HG02571 (cell line): Measurements from ENCODE around the gene ATF3.

Experiments used
- ATAC-seq: cut with Tn5 transposase; IDR thresholded peaks from one replicate; pipeline ENCODE4 v1.9.1; 2021; ENCODE audit warnings: mild to moderate bottlenecking, moderate library complexity; ENCODE audit not compliant: unreplicated experiment

The ATF3 gene

GRCh38 chr1:212586206-212587015, 22.1 kb upstream of the ATF3 start:
- ATAC-seq, result peak; percentile 97

DNA sequence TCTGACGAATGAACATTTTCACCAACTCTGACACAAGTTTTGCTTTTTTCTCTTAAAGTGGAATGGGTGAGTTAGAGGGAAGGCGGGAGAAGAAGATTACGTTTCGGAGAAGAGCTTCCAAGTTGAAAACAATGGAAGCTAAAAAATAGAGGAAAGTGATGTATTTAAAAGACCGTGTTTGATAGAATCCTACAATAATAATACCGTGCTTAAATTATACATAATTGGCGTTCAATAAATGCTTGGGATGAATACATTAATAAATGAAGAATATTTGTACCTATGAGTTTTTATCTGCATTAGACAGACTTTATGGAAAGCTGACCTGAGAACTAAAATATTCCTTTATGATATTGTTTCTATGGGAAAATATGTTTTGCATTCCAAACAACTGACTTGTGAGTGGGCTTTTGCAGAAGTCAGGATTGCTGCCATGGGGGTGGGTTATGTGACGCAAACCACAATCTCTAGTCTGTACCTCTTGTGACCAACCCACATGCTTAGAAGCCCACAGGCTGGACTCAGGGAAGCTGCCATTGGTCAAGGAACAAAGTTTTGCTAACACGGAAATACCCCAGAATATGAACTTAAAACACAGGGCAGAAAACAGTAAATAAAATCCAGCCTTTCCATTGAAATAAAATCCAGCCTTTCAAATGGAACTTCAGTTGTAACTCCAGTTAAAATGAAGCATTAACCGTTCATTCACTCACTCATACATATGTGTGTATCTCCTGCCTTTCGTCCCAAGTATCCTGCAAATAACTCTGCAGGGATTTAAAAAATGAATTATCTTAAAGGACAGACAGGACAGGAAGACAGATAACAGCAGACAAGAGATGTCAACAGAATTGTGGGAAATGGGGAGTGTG, 21.3 kb upstream of the ATF3 start:
- no peak for ATAC-seq

- ATAC-seq, result no peak
Measured at GRCh38 chr1:212587888-212588510, 20.6 kb upstream of the ATF3 start.

DNA sequence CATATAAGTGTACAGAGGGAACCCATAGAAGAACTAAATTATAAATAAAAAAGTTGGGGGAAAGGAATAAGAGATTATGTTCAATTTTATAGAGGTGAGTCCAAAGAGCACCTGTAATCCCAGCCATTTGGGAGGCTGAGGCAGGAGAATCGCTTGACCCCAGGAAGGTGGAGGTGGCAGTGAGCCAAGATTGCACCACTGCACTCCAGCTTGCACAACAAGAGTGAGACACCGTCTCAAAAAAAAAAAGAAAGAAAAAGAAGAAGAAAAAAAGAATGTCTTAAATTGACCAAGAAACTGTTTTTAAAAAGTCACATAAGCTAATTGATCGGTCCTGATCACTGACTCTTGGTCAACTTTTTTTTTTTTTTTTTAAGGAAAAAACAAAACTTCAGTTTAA, 19.1 kb upstream of the ATF3 start:
- no peak for ATAC-seq

DNA sequence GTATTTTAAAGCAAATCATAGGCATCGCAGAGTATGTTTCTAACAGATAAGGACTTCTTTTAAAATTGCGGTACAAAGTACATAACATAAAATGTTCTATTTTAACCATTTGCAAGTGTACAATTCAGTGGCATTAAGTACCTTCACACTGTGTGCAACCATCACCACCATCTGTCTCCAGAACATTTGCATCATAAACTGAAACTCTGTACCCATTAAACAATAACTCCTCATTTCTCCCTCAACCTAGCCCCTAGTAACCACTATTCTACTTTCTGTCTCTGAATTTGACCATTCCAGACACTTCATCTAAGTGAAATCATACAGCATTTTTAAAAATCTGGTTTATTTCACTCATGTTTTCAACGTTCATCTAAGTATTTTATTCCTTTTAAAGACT, 16.6 kb upstream of the ATF3 start:
- no peak for ATAC-seq

DNA sequence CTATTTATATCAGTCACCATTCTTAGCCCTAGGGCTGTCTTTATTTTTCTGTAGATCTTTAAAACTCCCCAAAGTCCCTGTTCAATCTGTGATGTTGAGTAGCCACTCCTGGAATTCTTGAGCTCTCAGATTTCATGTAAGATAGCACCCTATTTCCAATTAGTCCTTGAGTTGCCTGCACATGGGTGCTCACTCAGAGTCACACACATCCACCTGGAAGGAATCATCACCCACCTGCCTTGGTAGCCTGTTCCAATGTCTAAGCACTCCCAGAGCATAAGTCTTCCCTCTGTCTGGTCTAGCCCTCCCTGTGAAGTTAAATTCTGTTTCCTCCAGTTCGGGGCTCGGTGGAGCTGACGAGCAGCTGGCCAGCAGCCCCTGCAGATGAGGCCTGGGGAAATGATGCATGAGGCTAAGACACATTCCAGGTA, 14.7 kb upstream of the ATF3 start:
- no peak for ATAC-seq

DNA sequence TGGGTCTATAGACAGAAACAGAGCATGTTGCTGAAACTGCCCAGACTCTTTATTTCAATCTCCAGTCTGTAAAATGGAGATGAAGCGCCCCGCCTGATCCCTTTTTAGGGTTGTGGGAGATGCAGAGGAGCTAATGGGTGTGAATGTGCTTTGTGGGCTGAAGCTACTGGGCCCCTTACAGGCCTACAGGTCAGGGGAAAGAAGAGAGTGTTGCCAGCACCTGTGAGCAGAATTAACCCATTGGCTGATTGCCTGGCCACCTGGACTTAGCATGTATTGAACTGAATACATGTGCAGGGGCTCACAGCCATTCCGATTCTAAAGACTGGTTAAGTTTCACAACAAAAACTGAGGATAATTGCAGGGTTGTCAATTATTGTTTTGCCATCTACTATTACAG, 13.9 kb upstream of the ATF3 start:
- no peak for ATAC-seq

- no peak for ATAC-seq
Measured at GRCh38 chr1:212595229-212595628, 13.3 kb upstream of the ATF3 start.

DNA sequence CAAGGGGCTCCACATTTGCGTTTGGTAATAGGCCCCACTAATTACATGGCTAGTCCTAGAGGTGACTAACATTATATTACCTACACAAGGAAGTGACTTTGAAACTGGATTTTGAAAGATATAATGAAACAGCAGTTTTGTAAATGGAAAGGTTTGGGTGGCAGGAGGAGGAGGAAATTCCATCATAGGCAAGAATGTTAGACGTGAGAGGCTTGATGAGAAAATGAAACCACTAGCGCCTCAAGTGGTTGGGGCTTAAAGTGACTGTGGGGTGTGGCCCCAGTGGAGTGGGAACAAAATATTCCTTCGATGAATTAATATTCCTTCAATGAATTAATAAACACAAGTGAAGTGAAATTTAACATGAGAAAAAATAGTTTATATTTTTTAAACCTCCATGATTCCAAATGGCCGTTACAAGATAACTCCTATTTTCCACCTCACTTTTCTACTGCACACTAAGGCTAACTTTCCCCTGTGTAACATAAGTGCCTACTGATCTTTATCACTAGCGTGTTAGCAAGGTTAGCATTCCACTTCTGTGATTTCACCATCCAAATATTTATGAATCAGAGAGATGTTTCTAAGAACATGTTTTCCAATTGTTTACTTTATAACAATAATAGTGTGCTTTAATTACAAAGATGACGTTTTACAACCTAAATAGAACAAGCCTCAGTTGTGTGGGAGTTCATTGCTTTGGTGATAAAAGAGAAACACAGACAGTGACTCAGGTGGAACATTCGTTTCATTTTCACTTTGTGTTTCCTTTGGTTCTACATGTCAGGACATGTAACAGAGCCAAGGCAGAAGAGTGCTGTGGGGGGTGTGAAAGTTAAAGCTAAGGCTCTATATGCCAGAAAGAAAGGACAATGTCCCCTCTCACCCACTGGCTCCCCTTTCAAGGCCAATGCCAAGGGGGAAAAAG, 12.5 kb upstream of the ATF3 start:
- peak; percentile 96 for ATAC-seq

DNA sequence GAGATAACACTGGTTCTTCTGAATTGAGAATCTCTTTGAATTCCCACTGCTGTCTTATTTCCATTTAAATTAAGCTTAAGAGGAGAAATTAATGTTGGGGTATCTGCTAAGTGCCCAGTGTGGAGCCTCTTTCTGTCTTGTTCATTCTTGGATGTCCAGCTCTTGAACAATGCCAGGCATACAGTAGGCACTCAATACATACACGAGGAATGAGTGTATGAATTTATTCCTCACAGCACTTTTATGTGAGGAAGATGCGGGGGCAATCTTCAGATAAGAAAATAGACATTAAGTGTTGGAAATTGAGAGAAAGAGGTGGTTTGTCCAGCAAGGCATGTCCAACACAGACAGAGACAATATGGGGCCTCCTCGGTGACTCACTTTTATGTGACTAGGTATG, 11.8 kb upstream of the ATF3 start:
- ATAC-seq, result no peak

- ATAC-seq, result no peak
Measured at GRCh38 chr1:212597487-212597886, 11.1 kb upstream of the ATF3 start.

DNA sequence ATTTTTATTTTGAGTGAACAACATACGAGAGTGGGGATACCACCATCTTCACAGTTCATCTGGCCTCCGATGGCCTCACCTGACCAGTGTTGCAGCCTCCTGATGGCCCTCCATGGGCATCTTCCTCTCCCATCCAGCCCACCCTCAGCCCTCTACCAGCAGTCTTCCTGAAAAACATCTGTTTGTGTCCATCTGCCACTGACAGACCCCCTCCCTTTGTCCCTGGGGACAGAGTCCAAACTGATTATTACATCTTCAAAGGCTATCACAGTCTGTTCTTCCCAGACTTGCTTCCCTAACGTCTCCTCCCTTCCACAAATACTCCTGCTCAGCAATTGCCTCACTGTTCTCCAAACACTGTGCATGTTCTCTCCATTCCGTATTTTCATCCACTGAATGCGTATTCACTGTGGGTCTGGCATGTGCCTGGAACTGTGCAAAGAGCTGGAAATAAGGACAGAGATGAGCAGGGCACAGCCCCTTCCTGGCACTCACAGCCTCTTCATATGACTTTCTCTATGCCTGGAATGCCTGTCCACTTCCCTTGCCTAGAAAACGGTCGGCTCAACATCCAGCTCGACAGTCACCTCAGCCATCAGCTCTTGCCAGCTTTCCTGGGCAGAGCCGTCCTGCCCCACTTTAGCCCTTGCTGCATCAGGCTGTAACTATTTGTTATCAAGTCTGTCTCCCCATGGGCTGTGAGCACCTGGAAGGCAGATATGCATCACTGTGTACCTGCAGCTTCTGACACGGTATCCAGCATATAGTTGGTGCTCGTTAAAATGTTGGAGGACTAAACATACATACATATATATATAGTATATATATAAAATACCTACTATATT, 8.3 kb upstream of the ATF3 start:
- ATAC-seq, result no peak

DNA sequence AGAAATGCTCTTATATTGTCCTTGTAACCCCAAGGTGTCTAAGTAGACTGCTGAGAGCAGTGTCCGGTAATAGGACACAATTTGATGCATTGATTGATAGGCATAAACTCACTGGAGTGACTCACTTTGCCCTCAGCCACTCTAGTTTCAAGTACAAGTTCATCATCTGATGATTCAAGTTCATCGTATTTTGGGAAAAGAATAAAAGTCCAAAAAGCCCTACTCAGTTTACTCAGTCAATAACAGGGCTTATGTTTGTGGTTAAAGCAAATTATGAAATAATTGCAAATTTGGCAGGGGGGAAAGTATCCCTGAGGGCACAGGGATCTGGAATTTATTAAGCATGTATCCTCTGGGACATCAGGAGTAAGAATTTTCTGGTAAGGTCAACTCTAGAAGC, 7.6 kb upstream of the ATF3 start:
- ATAC-seq, result no peak

GRCh38 chr1:212601524-212601923, 7.0 kb upstream of the ATF3 start:
- ATAC-seq, result no peak

- ATAC-seq, result no peak
Measured at GRCh38 chr1:212605441-212606394, 2.8 kb upstream of the ATF3 start.

GRCh38 chr1:212606395-212607205, 2.0 kb upstream of the ATF3 start:
- ATAC-seq, result no peak

- ATAC-seq, result peak; percentile 7
Measured at GRCh38 chr1:212607206-212607912, 1.2 kb upstream of the ATF3 start.
